ENCODE data around the gene HCFC2.

DNA sequence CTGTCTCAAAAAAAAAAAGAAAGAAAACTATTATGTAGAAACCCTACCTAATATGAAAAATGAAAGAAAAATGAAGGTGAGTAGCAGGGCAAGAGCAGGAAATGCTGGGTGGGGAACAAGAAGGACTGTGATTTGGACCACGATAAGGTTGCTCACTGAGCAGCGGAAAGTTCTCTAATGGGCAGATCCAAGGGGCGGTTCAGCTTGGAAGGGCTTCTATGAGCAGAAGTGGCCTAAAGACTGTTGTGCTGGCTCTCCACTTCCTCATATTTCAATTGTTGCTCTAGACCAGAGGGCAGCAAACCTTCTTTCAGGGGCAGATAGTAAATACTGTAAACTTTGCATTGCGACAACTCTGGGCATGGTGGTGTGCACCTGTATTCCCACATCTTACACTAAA lies 90.0 kb downstream of the HCFC2 start:
- no peak for TF ChIP-seq POLR2AphosphoS5 (IDR thresholded peaks at IDR 0.05; ENCODE audit: insufficient read depth in 1 of 2, low read depth in 1 of 2)
- TF ChIP-seq, protein P1, sequence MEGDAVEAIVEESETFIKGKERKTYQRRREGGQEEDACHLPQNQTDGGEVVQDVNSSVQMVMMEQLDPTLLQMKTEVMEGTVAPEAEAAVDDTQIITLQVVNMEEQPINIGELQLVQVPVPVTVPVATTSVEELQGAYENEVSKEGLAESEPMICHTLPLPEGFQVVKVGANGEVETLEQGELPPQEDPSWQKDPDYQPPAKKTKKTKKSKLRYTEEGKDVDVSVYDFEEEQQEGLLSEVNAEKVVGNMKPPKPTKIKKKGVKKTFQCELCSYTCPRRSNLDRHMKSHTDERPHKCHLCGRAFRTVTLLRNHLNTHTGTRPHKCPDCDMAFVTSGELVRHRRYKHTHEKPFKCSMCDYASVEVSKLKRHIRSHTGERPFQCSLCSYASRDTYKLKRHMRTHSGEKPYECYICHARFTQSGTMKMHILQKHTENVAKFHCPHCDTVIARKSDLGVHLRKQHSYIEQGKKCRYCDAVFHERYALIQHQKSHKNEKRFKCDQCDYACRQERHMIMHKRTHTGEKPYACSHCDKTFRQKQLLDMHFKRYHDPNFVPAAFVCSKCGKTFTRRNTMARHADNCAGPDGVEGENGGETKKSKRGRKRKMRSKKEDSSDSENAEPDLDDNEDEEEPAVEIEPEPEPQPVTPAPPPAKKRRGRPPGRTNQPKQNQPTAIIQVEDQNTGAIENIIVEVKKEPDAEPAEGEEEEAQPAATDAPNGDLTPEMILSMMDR (IDR thresholded peaks at IDR 0.05), result no peak
- TF ChIP-seq POLR2A (IDR thresholded peaks at IDR 0.05), result no peak
